MG63 (cell line): Measurements from ENCODE around the gene TC2N. TPM values are rescaled to one million over a fixed set of nuclear protein-coding genes. Genes with fewer than 3 reads are reported as not detected.
A peak's percentile ranks its signal among the peaks of the same experiment; 100 is the strongest.
"Not testable (repeated sequence)": the region's sequence is repeated elsewhere in the genome, so short reads cannot be mapped to it uniquely, and the experiment has no call there.

Experiments used
- DNase-seq: peaks from one replicate; pipeline ENCODE4 v3.0.0-alpha.2; 2020
- H3K27me3 ChIP-seq: fragments of 250-450 bp; sonication (Bioruptor Pico); 2 replicates; pipeline ENCODE4 v1.5.1; 2020; ENCODE audit warnings: mild to moderate bottlenecking, moderate library complexity
- H3K36me3 ChIP-seq: fragments of 250-450 bp; sonication (Bioruptor Pico); 2 replicates; pipeline ENCODE4 v1.5.1; 2020; ENCODE audit warnings: mild to moderate bottlenecking, moderate library complexity
- H3K4me3 ChIP-seq: fragments of 250-450 bp; sonication (Bioruptor Pico); 2 replicates; pipeline ENCODE4 v1.5.1; 2020; ENCODE audit warnings: mild to moderate bottlenecking, moderate library complexity
- H3K9me3 ChIP-seq: fragments of 250-450 bp; sonication (Bioruptor Pico); 2 replicates; pipeline ENCODE4 v1.5.1; 2020; ENCODE audit warnings: mild to moderate bottlenecking, moderate library complexity
- total RNA-seq: library from RNA; depleted of rRNA; stranded (reverse); fragments of >200 nt; shearing (Covaris generic); gene quantifications from 2 replicates; pipeline ENCODE4 v1.2.3, GENCODE V29; 2014; ENCODE audit warnings: low replicate concordance

Gene TC2N
- total RNA-seq, 1 experiment from 2014 or later: 0.53 TPM

DNA sequence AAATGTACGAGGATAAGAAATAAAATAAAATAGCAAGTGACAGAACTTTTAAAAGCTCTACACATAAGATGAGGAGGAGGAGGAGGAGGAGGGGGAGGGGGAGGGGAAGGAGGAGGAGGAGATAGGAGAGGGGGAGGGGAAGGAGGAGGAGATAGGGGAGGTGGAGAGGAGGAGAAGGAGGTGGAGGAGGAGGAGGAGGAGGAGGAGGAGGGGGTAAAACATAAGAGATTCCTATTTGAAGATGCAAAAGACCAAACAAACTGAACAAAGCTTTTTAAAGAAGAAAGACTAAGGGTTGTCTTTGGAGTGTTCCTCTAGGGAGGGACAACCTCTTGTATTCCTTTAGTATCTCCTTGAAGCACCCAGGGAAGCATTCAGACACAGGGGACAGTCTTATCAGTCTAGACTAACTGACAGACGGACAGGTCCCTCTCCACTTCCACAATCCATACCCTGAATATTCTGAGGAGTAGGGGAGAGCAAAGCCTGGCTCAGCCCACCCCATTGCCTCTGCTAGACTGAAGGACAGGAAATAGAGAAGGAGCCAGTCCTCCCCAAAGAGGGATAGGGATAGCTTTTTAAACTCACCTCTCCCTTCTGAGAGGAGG, 12.9 kb downstream of the TC2N start:
- H3K9me3 ChIP-seq: no peaks in the 10 kb centered on the region
- no peak for DNase-seq

DNA sequence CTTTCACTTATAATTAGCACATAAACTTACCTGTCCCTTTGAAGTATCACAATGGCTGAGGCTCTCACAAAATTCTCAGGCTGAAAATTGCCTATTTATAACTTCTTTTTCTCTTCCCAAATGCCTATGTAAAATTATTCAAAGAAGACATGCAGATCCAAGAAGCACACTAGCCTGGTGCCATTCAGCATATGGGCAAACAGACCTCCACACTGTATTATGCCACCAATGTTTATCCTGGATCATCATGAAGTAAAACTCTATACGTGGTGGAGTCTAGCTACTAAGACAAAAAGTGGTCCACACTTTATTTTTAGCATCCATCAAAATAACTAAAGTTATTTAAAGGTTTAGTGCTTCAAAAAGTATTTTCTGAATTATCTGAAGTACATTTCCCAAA, 15.8 kb downstream of the TC2N start:
- H3K4me3 ChIP-seq: no peak overlapping the region
- no peaks in the 10 kb centered on the region for H3K27me3 ChIP-seq
- no peaks in the 10 kb centered on the region for H3K36me3 ChIP-seq
- no peaks in the 10 kb centered on the region for H3K9me3 ChIP-seq
- no peak for DNase-seq

More for the DNA sequence above, 12.9 kb downstream of the TC2N start:
- Histone ChIP-seq H3K36me3 (no peaks in the 10 kb centered on the region), H3K4me3 (no peak overlapping the region), H3K27me3 (no peaks in the 10 kb centered on the region)

- Histone ChIP-seq H3K9me3 (no peaks in the 10 kb centered on the region), H3K27me3 (no peaks in the 10 kb centered on the region)
- DNase-seq: no peak
These were observed 18.8 kb downstream of the TC2N start for GRCh38 chr14:91848504-91849001.

DNA sequence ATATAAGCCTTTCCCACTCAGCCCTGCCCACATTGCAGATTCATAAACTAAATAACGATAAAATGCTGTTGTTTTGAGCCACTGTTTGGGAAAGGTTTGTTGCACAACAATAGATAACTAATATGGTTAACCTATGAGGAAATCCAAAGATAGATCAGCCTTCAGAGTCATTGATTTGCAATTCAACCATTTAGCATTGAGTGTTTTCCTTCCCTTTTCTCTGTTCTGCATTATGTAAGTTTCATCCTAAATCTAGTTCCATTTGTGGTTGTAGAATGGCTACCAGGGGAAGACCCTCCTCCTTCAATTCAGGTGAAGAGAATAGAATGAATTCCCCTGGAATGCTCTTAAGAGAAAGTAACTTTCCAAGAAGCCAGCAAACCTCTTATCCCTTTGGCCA, 19.6 kb downstream of the TC2N start:
- DNase-seq: no peak
- Histone ChIP-seq H3K36me3 (no peaks in the 10 kb centered on the region), H3K9me3 (no peaks in the 10 kb centered on the region), H3K27me3 (no peaks in the 10 kb centered on the region), H3K4me3 (no peak overlapping the region)

More at GRCh38 chr14:91848504-91849001, 18.8 kb downstream of the TC2N start:
- no peak overlapping the region for H3K4me3 ChIP-seq
- H3K36me3 ChIP-seq: no peaks in the 10 kb centered on the region

DNA sequence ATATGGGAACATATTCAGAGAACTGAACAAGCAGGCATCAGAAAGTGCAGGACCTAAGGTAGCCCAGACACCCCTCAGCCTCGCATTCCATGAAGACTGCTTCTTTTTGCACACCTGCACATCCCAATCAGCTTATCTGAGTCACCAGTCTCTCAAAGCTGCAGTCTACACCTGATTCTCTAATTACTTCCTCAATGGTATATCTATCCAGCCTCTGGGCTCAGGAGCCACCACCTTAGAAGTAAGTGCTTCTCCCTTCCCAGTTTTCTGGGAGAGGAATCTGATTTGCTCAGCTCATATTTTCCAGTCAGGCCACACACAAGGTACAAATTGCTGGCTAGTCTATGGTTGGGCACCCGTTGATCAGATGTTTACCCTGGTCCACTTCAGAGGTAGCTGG, 21.7 kb downstream of the TC2N start:
- no peaks in the 10 kb centered on the region for H3K9me3 ChIP-seq
- no peak for DNase-seq
- no peak overlapping the region for H3K4me3 ChIP-seq
- H3K27me3 ChIP-seq: no peaks in the 10 kb centered on the region
- H3K36me3 ChIP-seq: no peaks in the 10 kb centered on the region

GRCh38 chr14:91845056-91845455, 22.3 kb downstream of the TC2N start:
- H3K9me3 ChIP-seq, DNase-seq, H3K4me3 ChIP-seq: not testable (repeated sequence)

DNA sequence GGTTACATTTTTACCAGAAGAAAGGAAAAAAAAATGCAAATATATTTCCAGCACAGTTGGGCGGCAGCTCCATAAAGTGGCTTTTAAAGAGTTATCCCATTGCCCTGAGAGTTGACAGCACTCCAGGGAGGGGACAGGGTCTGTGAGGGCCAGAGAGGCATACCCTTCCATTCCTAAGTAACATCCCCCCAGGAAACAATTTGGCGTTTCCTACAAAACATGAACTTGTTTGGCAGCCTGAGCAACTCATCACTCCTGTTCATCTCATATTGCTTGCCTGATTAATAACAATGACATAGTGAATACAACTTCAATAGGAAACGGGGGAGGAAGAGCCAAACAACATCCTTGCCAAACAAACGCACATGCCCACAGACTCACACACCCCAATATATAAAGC, 23.3 kb downstream of the TC2N start:
- no peaks in the 10 kb centered on the region for H3K36me3 ChIP-seq
- H3K4me3 ChIP-seq: no peak overlapping the region
- H3K9me3 ChIP-seq: no peaks in the 10 kb centered on the region
- no peak for DNase-seq
- H3K27me3 ChIP-seq: no peaks in the 10 kb centered on the region

More at GRCh38 chr14:91845056-91845455, 22.3 kb downstream of the TC2N start:
- H3K36me3 ChIP-seq, H3K27me3 ChIP-seq: not testable (repeated sequence)

- Histone ChIP-seq H3K4me3 (no peak overlapping the region), H3K36me3 (no peaks in the 10 kb centered on the region), H3K27me3 (no peaks in the 10 kb centered on the region), H3K9me3 (no peaks in the 10 kb centered on the region)
- no peak for DNase-seq
These were observed 23.9 kb downstream of the TC2N start for GRCh38 chr14:91843437-91843836.

DNA sequence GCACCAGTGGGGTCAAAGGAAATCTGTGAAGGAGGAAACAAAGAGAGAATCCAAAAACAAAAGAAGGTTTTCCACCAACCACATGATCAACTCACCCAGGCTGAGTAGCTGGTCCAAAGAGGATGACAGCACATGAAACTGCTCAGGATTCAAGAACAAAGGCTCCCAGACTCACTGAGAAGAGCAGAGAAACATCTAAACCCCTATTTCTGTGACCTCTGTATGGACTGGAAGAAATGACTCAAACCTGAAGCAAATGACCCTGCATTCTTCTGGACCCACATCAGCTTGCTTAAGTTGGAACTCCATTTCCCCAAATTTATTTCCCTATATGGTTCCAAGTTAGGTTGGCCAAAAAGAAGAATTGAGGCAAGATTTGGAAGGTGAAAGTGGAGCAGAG, 26.3 kb downstream of the TC2N start:
- no peak for DNase-seq
- no peaks in the 10 kb centered on the region for H3K9me3 ChIP-seq
- no peaks in the 10 kb centered on the region for H3K27me3 ChIP-seq
- H3K36me3 ChIP-seq: no peaks in the 10 kb centered on the region
- no peak overlapping the region for H3K4me3 ChIP-seq

GRCh38 chr14:91839749-91840148, 27.6 kb downstream of the TC2N start:
- peaks cover 4% of the 10 kb centered on the region; the same call in 1 of the 2 replicates for H3K27me3 ChIP-seq
- DNase-seq: no peak
- H3K36me3 ChIP-seq: no peaks in the 10 kb centered on the region
- no peaks in the 10 kb centered on the region for H3K9me3 ChIP-seq
- no peak overlapping the region for H3K4me3 ChIP-seq

DNA sequence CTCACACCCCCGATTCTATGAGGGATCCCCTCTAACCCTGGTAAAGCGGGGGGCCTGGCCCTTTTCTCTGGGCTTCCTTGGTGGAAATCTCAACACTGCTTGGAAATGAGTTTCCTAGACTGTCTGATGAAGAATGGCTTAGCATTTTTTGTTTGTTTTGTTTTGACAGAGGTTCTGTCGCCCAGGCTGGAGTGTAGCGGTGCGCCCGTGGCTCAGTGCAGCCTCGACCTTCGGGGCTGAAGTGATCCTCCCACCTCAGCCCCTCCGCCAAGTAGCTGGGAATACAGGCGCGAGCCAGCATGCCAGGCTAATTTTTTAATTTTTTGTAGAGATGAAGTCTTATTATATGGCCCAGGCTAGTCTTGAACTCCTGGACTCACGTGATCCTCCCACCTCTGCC, 30.3 kb downstream of the TC2N start:
- no peaks in the 10 kb centered on the region for H3K9me3 ChIP-seq
- DNase-seq: no peak
- H3K27me3 ChIP-seq: peaks cover 8% of the 10 kb centered on the region; the same call in 1 of the 2 replicates
- no peak overlapping the region; the same call in 1 of the 2 replicates for H3K4me3 ChIP-seq
- no peaks in the 10 kb centered on the region for H3K36me3 ChIP-seq

DNA sequence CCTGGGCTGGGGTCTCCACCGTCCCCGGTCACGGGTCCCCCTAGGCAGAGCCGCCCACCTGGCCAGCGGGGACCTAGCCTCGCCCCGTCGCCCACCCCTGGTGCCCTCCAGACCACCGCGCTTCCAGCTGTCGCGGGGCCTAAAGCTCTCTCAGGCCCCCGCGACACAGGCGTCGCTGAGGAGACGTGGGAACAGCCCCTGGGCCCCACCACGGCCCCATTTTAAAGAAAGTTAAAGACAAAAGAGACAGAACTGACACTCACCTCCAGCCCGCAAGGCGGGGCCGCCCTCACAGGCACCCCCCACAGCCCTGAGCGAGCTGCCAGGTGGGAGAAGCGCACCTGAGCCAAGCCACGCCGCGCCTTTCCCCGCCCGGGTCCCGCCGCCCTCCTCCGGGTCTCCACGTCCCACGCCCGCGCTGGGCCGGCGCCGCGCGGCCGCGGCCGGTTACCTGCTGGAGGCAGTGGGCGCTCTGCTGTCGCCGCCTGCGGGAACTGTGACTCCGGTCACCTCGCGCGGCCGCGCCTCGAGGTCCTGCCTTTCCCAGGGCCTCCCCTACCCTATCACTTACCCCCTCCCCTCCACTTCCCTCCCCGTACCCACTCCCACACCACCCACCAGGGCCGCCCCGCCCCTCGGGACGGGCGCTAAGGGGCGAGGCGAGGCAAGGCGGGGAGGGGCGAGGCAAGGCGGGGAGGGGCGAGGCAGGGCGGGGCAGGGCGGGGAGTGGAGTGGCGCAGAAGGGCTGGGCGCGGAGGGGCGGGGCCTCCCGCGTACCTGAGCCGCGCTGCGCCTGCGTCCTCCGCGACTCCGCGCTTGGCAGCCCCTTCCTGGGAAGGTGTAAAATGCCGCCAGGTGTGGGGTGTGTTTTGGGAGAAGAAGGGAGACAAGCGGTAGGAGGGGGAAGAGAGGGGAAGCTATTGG, 31.2 kb downstream of the TC2N start:
- H3K9me3 ChIP-seq: no peaks in the 10 kb centered on the region
- H3K4me3 ChIP-seq: peak overlapping the region; percentile 40
- DNase-seq: peak; percentile 23
- H3K27me3 ChIP-seq: peaks cover 8% of the 10 kb centered on the region; the same call in 1 of the 2 replicates
- H3K36me3 ChIP-seq: no peaks in the 10 kb centered on the region

- no peaks in the 10 kb centered on the region for H3K36me3 ChIP-seq
- no peaks in the 10 kb centered on the region for H3K9me3 ChIP-seq
- H3K4me3 ChIP-seq: no peak overlapping the region
- H3K27me3 ChIP-seq: peaks cover 8% of the 10 kb centered on the region; the same call in 1 of the 2 replicates
- DNase-seq: no peak
These were observed 32.0 kb downstream of the TC2N start for GRCh38 chr14:91835197-91835919.

DNA sequence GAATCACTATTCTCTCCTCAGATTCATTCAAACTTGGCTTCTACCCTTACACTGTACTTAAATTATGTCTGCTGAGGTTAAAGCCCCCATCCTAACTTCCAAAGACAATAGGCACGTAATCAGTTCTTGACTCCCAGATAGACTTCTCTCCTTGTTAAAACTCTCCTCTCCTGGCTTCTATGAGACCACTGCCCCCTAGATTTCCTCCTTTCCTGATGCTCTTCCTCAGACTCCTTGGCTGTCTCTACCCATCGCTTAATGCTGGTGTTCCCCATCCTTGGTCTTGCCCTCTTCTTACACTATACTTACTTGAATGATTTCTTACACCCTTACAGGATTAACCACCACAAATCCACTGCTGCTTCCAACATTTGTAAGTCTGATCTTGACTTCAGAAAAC, 32.8 kb downstream of the TC2N start:
- Histone ChIP-seq H3K4me3 (no peak overlapping the region), H3K9me3 (no peaks in the 10 kb centered on the region), H3K36me3 (no peaks in the 10 kb centered on the region), H3K27me3 (peaks cover 8% of the 10 kb centered on the region; the same call in 1 of the 2 replicates)
- DNase-seq: no peak

- Histone ChIP-seq H3K4me3 (no peak overlapping the region), H3K27me3 (peaks cover 8% of the 10 kb centered on the region; the same call in 1 of the 2 replicates), H3K9me3 (no peaks in the 10 kb centered on the region), H3K36me3 (no peaks in the 10 kb centered on the region)
- DNase-seq: no peak
These were observed 36.0 kb downstream of the TC2N start for GRCh38 chr14:91831337-91831736.

DNA sequence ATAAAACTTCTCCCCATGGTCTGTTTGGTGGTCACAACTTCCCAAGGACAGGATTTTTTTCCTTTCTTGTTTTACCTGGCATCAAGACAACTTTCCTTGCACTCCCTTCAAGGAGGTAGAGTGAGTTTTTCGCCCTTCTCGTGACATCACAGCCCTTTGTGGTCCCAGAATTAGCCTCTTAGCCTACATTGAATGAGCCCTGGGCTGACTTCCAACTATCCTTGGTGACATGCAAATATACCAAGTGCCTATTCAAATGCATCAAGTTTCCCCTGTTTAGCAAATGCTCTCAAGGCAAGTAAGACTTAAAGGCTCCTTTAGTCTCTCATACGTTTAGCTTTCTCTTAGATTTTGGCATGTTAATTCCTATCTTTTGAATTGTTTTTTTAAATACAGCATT, 36.6 kb downstream of the TC2N start:
- no peak overlapping the region for H3K4me3 ChIP-seq

GRCh38 chr14:91829511-91829910, 37.8 kb downstream of the TC2N start:
- Histone ChIP-seq H3K27me3 (peaks cover 2% of the 10 kb centered on the region; the same call in 1 of the 2 replicates), H3K36me3 (no peaks in the 10 kb centered on the region), H3K4me3 (no peak overlapping the region), H3K9me3 (no peaks in the 10 kb centered on the region)
- no peak for DNase-seq

More for the DNA sequence above, 36.6 kb downstream of the TC2N start:
- no peak for DNase-seq
- Histone ChIP-seq H3K9me3 (no peaks in the 10 kb centered on the region), H3K27me3 (peaks cover 8% of the 10 kb centered on the region; the same call in 1 of the 2 replicates), H3K36me3 (no peaks in the 10 kb centered on the region)
